ENCODE results near the gene CALCR.

DNA sequence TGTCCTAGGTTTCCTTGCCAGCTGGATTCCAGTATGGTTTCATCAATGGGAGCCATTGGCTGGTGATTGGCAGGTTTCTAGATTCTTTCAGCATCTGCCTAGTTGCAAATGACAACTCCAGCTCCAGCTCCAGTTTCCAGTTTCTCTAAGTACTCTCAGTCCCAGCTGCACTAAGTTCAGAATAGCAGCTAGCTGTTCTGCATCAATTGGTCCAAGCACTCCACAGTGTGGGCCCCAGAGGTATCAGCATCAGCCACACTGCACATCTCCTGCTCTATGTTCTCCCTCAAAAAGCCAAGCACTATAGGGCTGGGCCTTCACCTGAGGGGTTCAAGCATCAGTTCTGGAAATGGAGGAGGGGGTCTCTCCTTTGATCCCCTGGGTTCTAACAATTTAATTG, 198.9 kb downstream of the CALCR start:
- TF ChIP-seq EZH2 (IDR thresholded peaks at IDR 0.05) = no peak
- TF ChIP-seq POLR2AphosphoS5 (IDR thresholded peaks at IDR 0.05; ENCODE audit: borderline replicate concordance, low read depth, low read length) = no peak

Data from SK-N-MC (cell line).